Loucy (cell line): ENCODE measurements around the gene DNASE1.

Source experiments
- H2AFZ ChIP-seq: fragments of 200-600 bp; sonication (generic); 2 replicates; pipeline ENCODE4 v1.6.0; 2016; ENCODE audit warnings: antibody characterized with exemption, mild to moderate bottlenecking, low read length, moderate library complexity
- H3F3A ChIP-seq: fragments of 200-600 bp; 2 replicates; pipeline ENCODE4 v1.6.0; 2016; ENCODE audit warnings: antibody characterized with exemption, low read depth, mild to moderate bottlenecking
- H3K27me3 ChIP-seq: fragments of 200-600 bp; sonication (generic); 2 replicates; pipeline ENCODE4 v1.6.1; 2014; ENCODE audit warnings: low read length, mild to moderate bottlenecking; ENCODE audit not compliant: insufficient read depth, poor library complexity, severe bottlenecking
- H3K36me3 ChIP-seq: fragments of 200-600 bp; sonication (generic); 2 replicates; pipeline ENCODE4 v1.6.1; 2016; ENCODE audit warnings: low read length; ENCODE audit not compliant: insufficient read depth
- H3K4me1 ChIP-seq: fragments of 200-600 bp; sonication (generic); 2 replicates; pipeline ENCODE4 v1.5.1; 2014; ENCODE audit warnings: low read length, mild to moderate bottlenecking; ENCODE audit not compliant: insufficient read depth, poor library complexity, severe bottlenecking
- H3K4me2 ChIP-seq: fragments of 200-600 bp; sonication (generic); 2 replicates; pipeline ENCODE4 v1.6.0; 2014; ENCODE audit warnings: antibody characterized with exemption, low read length, low read depth, mild to moderate bottlenecking; ENCODE audit not compliant: poor library complexity, severe bottlenecking
- H3K4me3 ChIP-seq: fragments of 200-600 bp; sonication (generic); 2 replicates; pipeline ENCODE4 v1.5.1; 2014; ENCODE audit warnings: low read length, mild to moderate bottlenecking, mixed read lengths; ENCODE audit not compliant: poor library complexity, severe bottlenecking
- H3K79me2 ChIP-seq: fragments of 200-600 bp; sonication (generic); 2 replicates; pipeline ENCODE4 v1.6.1; 2014; ENCODE audit warnings: low read length; ENCODE audit not compliant: insufficient read depth
- H3K9ac ChIP-seq: fragments of 200-600 bp; sonication (generic); 2 replicates; pipeline ENCODE4 v1.6.0; 2014; ENCODE audit warnings: mild to moderate bottlenecking, low read depth, low read length, moderate library complexity; ENCODE audit not compliant: poor library complexity, severe bottlenecking
- H3K9me2 ChIP-seq: fragments of 200-600 bp; sonication (generic); replicated peaks from 2 replicates; pipeline ENCODE4 v1.6.1; 2016; ENCODE audit warnings: low read depth, low read length, mixed read lengths
- H3K9me3 ChIP-seq: fragments of 200-600 bp; sonication (generic); 2 replicates; pipeline ENCODE4 v1.6.1; 2014; ENCODE audit warnings: mild to moderate bottlenecking, antibody characterized with exemption, low read length, low read depth; ENCODE audit not compliant: insufficient read depth
- H4K20me1 ChIP-seq: fragments of 200-600 bp; sonication (generic); 2 replicates; pipeline ENCODE4 v1.6.0; 2014; ENCODE audit warnings: antibody characterized with exemption, low read length, mild to moderate bottlenecking; ENCODE audit not compliant: insufficient read depth, poor library complexity, severe bottlenecking
- EZH2phosphoT487 ChIP-seq: fragments of 200-600 bp; IDR thresholded peaks from 2 replicates; pipeline ENCODE4 v1.6.1; 2018; ENCODE audit warnings: antibody characterized with exemption, mild to moderate bottlenecking, moderate library complexity, borderline replicate concordance
- TF ChIP-seq, protein P1 (sequence below): fragments of 200-600 bp; sonication (generic); conservative IDR thresholded peaks from 2 replicates; pipeline ENCODE4 v1.5.1; 2014; ENCODE audit warnings: mild to moderate bottlenecking, antibody characterized with exemption, low read length

Gene DNASE1, protein sequence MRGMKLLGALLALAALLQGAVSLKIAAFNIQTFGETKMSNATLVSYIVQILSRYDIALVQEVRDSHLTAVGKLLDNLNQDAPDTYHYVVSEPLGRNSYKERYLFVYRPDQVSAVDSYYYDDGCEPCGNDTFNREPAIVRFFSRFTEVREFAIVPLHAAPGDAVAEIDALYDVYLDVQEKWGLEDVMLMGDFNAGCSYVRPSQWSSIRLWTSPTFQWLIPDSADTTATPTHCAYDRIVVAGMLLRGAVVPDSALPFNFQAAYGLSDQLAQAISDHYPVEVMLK

DNA sequence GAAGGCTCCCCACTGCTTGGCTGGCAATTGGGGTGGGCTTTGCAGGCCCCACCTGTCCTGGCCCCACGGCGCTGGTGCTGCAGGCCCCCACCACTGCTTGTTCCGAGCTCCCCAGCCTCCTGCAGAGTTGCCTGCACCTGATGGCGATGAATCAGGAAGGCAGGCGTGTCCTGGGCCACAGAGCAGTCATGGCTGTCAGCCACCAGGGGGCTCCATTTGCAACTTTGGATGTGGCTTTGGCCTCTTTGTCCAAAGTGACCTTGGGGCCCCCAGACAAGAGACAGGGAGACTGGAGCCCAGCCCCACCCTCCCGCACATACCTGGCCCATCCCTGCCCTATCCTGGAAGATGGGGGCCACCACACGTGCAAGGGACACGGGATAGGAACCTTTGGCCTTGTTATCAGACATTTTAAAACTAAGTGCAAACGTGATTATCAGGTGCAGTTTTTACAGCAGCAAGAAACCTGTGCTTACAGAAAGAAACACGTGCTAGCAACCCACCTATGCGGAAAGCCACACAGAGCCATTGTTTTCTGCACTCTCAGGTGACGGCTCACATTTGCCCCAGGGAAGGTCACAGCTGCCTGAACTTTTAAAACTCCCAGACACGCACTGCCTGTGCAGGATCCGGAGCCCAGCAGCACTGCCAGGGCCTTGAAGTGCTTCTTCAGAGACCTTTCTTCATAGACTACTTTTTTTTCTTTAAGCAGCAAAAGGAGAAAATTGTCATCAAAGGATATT lies at the start of gene DNASE1:
Gene DNASE1 (plus strand): TSS at position 443 of the 743 bp plus-strand sequence. CDS start 683 bp downstream, outside the sequence.
- Histone ChIP-seq H3K9me2 (no peaks in the 10 kb centered on the region), H3K27me3 (no peaks in the 10 kb centered on the region), H3K36me3 (peaks cover 12% of the 10 kb centered on the region; the same call in 1 of the 2 replicates), H3K79me2 (no peaks in the 10 kb centered on the region), H2AFZ (no peak within 1 kb of the TSS), H3K4me3 (no peak within 1 kb of the TSS), H3K4me1 (peaks cover 4% of the 10 kb centered on the region), H3K4me2 (no peak within 1 kb of the TSS), H4K20me1 (no peaks in the 10 kb centered on the region), H3K9ac (no peak within 1 kb of the TSS), H3F3A (no peaks in the 10 kb centered on the region), H3K9me3 (no peaks in the 10 kb centered on the region)
- TF ChIP-seq EZH2phosphoT487 = no peak
- TF ChIP-seq, protein P1, sequence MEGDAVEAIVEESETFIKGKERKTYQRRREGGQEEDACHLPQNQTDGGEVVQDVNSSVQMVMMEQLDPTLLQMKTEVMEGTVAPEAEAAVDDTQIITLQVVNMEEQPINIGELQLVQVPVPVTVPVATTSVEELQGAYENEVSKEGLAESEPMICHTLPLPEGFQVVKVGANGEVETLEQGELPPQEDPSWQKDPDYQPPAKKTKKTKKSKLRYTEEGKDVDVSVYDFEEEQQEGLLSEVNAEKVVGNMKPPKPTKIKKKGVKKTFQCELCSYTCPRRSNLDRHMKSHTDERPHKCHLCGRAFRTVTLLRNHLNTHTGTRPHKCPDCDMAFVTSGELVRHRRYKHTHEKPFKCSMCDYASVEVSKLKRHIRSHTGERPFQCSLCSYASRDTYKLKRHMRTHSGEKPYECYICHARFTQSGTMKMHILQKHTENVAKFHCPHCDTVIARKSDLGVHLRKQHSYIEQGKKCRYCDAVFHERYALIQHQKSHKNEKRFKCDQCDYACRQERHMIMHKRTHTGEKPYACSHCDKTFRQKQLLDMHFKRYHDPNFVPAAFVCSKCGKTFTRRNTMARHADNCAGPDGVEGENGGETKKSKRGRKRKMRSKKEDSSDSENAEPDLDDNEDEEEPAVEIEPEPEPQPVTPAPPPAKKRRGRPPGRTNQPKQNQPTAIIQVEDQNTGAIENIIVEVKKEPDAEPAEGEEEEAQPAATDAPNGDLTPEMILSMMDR = peak; percentile 60

DNA sequence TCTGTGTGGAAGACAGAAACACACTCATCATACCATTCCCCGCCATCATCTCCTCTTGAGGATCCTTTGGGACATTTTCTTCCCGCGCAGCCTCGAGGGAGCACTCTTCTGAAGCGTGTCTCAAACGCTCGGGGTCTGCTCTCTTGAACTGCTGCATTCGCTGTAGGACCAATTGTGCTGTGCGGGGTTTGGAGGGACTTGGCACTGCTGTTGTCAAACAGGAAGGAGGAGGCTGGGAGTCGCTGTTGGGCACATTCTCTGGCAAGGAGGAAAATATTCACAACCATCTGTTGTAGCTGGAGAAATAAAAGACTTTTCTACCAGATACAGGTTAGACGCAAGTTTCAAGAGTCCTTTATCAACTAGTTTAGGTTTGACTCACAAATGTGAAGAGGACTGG lies 48.0 kb upstream of the DNASE1 start:
- Histone ChIP-seq H3K79me2 (peaks cover 12% of the 10 kb centered on the region; the same call in 1 of the 2 replicates), H3K4me2 (no peak overlapping the region), H2AFZ (no peak overlapping the region)

DNA sequence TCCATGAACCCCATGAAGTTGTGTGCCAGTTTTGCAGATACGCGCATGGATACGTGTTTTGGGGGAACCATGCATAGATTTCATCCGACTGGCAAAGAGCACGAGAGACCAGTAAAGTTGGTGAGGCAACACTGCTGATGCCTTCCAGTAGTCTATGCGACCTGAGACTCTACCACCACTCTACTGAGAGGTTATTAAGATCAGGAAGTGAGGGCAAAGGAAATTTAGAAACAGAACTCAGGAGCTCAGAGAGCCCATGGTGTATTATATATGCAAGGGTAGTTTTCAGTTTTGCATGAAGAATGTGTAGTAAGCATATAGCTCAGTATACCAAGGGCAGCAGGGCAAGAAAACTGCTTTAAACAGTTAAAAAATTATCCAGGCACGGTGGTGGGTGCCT lies 47.3 kb upstream of the DNASE1 start:
- no peak overlapping the region for H3K9ac ChIP-seq

More for the DNA sequence above, 48.0 kb upstream of the DNASE1 start:
- H3K9me3 ChIP-seq = no peaks in the 10 kb centered on the region
- peaks cover 13% of the 10 kb centered on the region for H3K4me1 ChIP-seq
- no peaks in the 10 kb centered on the region for H3K9me2 ChIP-seq
- H3K36me3 ChIP-seq = no peaks in the 10 kb centered on the region
- no peak overlapping the region for H3K4me3 ChIP-seq
- H3F3A ChIP-seq = no peaks in the 10 kb centered on the region
- no peak for TF ChIP-seq EZH2phosphoT487
- TF ChIP-seq, protein P1 = no peak
- no peak overlapping the region for H3K9ac ChIP-seq
- H4K20me1 ChIP-seq = no peaks in the 10 kb centered on the region
- no peaks in the 10 kb centered on the region for H3K27me3 ChIP-seq

More for the DNA sequence above, 47.3 kb upstream of the DNASE1 start:
- TF ChIP-seq, protein P1 = no peak
- no peak for TF ChIP-seq EZH2phosphoT487
- H3K4me2 ChIP-seq = peak overlapping the region; percentile 27
- no peaks in the 10 kb centered on the region for H3K36me3 ChIP-seq
- peaks cover 13% of the 10 kb centered on the region for H3K4me1 ChIP-seq
- H3F3A ChIP-seq = peaks cover 2% of the 10 kb centered on the region; the same call in 1 of the 2 replicates
- peaks cover 15% of the 10 kb centered on the region for H3K79me2 ChIP-seq
- no peaks in the 10 kb centered on the region for H4K20me1 ChIP-seq
- H3K27me3 ChIP-seq = no peaks in the 10 kb centered on the region
- H2AFZ ChIP-seq = no peak overlapping the region
- H3K9me2 ChIP-seq = no peaks in the 10 kb centered on the region
- H3K9me3 ChIP-seq = no peaks in the 10 kb centered on the region
- peak overlapping the region; percentile 25 for H3K4me3 ChIP-seq
